Measurements from ENCODE around the gene PSMF1.

The PSMF1 gene

GRCh38 chr20:1178103-1178502 is 59.7 kb downstream of the PSMF1 start:
- H3K4me3 ChIP-seq (ENCODE audit: low read depth, low read length) = no peak overlapping the region
- TF ChIP-seq CTCF (IDR thresholded peaks at IDR 0.05; ENCODE audit: low read depth, low read length) (no peak), MYC (IDR thresholded peaks at IDR 0.05; ENCODE audit: low read depth, low read length) (no peak), MAX (IDR thresholded peaks at IDR 0.05; ENCODE audit: low read depth, low read length) (no peak), POLR2A (IDR thresholded peaks at IDR 0.05; ENCODE audit: extremely low read depth, insufficient read length) (no peak)
- no peak for DNase-seq (ENCODE audit: low read depth)

- DNase-seq (ENCODE audit: low read depth) = no peak
- TF ChIP-seq MYC (IDR thresholded peaks at IDR 0.05; ENCODE audit: low read depth, low read length) (no peak), POLR2A (IDR thresholded peaks at IDR 0.05; ENCODE audit: extremely low read depth, insufficient read length) (no peak), MAX (IDR thresholded peaks at IDR 0.05; ENCODE audit: low read depth, low read length) (no peak)
- H3K4me3 ChIP-seq (ENCODE audit: low read depth, low read length) = no peak overlapping the region
These were observed 60.2 kb downstream of the PSMF1 start for GRCh38 chr20:1178623-1179022.

- no peak overlapping the region for H3K4me3 ChIP-seq (ENCODE audit: low read depth, low read length)
- no peak for DNase-seq (ENCODE audit: low read depth)
- no peak for TF ChIP-seq CTCF (IDR thresholded peaks at IDR 0.05; ENCODE audit: low read depth, low read length)
- no peak for TF ChIP-seq MAX (IDR thresholded peaks at IDR 0.05; ENCODE audit: low read depth, low read length)
These were observed 62.5 kb downstream of the PSMF1 start for GRCh38 chr20:1180949-1181348.

- no peak for DNase-seq (ENCODE audit: low read depth)
- TF ChIP-seq POLR2A (IDR thresholded peaks at IDR 0.05; ENCODE audit: extremely low read depth, insufficient read length) (no peak), CTCF (IDR thresholded peaks at IDR 0.05; ENCODE audit: low read depth, low read length) (no peak), MYC (IDR thresholded peaks at IDR 0.05; ENCODE audit: low read depth, low read length) (no peak), MAX (IDR thresholded peaks at IDR 0.05; ENCODE audit: low read depth, low read length) (no peak)
- H3K4me3 ChIP-seq (ENCODE audit: low read depth, low read length) = no peak overlapping the region
These were observed 63.7 kb downstream of the PSMF1 start for GRCh38 chr20:1182106-1182505.

GRCh38 chr20:1183153-1183552 is 64.8 kb downstream of the PSMF1 start:
- no peak overlapping the region for H3K4me3 ChIP-seq (ENCODE audit: low read depth, low read length)
- DNase-seq (ENCODE audit: low read depth) = no peak
- TF ChIP-seq CTCF (IDR thresholded peaks at IDR 0.05; ENCODE audit: low read depth, low read length) (no peak), MAX (IDR thresholded peaks at IDR 0.05; ENCODE audit: low read depth, low read length) (no peak), POLR2A (IDR thresholded peaks at IDR 0.05; ENCODE audit: extremely low read depth, insufficient read length) (no peak), MYC (IDR thresholded peaks at IDR 0.05; ENCODE audit: low read depth, low read length) (no peak)

GRCh38 chr20:1184260-1184637 is 65.8 kb downstream of the PSMF1 start:
- H3K4me3 ChIP-seq (ENCODE audit: low read depth, low read length) = no peak overlapping the region
- TF ChIP-seq MAX (IDR thresholded peaks at IDR 0.05; ENCODE audit: low read depth, low read length) = no peak
- TF ChIP-seq MYC (IDR thresholded peaks at IDR 0.05; ENCODE audit: low read depth, low read length) = no peak
- TF ChIP-seq POLR2A (IDR thresholded peaks at IDR 0.05; ENCODE audit: extremely low read depth, insufficient read length) = no peak
- no peak for TF ChIP-seq CTCF (IDR thresholded peaks at IDR 0.05; ENCODE audit: low read depth, low read length)
- no peak for DNase-seq (ENCODE audit: low read depth)
